Measurements from ENCODE around the gene ZNF836.

GRCh38 chr19:52206481-52206880 is 35.1 kb upstream of the ZNF836 start:
- TF ChIP-seq, protein P1, sequence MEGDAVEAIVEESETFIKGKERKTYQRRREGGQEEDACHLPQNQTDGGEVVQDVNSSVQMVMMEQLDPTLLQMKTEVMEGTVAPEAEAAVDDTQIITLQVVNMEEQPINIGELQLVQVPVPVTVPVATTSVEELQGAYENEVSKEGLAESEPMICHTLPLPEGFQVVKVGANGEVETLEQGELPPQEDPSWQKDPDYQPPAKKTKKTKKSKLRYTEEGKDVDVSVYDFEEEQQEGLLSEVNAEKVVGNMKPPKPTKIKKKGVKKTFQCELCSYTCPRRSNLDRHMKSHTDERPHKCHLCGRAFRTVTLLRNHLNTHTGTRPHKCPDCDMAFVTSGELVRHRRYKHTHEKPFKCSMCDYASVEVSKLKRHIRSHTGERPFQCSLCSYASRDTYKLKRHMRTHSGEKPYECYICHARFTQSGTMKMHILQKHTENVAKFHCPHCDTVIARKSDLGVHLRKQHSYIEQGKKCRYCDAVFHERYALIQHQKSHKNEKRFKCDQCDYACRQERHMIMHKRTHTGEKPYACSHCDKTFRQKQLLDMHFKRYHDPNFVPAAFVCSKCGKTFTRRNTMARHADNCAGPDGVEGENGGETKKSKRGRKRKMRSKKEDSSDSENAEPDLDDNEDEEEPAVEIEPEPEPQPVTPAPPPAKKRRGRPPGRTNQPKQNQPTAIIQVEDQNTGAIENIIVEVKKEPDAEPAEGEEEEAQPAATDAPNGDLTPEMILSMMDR (IDR thresholded peaks at IDR 0.05; ENCODE audit: low read depth, low read length, poor library complexity, severe bottlenecking) = no peak
- no peak for TF ChIP-seq EZH2phosphoT487 (IDR thresholded peaks at IDR 0.05; ENCODE audit: borderline replicate concordance, low read length)

Data from DOHH2 (cell line).